Psoas muscle (tissue), 8 donors: ENCODE data around the gene BCHE. TPM values are rescaled to one million over a fixed set of nuclear protein-coding genes. Genes with fewer than 3 reads are reported as not detected.

Experiments used
- ATAC-seq, 4 donors: fragments of 200-7000 bp; cut with Tn5 transposase; one replicate each; pipeline ENCODE4 v1.9.1; 2020; ENCODE audit warnings: moderate library complexity in 3 of 4, mild to moderate bottlenecking in 2 of 4
- DNase-seq, 2 donors: peaks; one replicate each; pipeline ENCODE4 v3.0.0-alpha.2; 2020
- H3K27ac ChIP-seq: fragments of 200-600 bp; one replicate; pipeline ENCODE4 v1.8.0; 2022
- H3K27me3 ChIP-seq, 3 donors: fragments of 200-600 bp in 1 of 3; one replicate each; pipeline versions ENCODE4 v1.6.1 to v1.8.0; 2013 to 2022; ENCODE audit warnings: low read length in 2 of 3, mild to moderate bottlenecking in 2 of 3, moderate library complexity in 1 of 3; ENCODE audit not compliant: insufficient read depth in 3 of 3
- H3K36me3 ChIP-seq, 2 donors: fragments of 200-600 bp in 1 of 2; one replicate each; pipeline versions ENCODE4 v1.6.1 to v1.8.0; 2013 to 2022; ENCODE audit warnings: low read depth in 1 of 2, mild to moderate bottlenecking in 1 of 2, moderate library complexity in 1 of 2; ENCODE audit not compliant: insufficient read depth in 1 of 2
- H3K4me1 ChIP-seq: fragments of 200-600 bp; one replicate; pipeline ENCODE4 v1.8.0; 2022
- H3K4me3 ChIP-seq: fragments of 200-600 bp; one replicate; pipeline ENCODE4 v1.8.0; 2022; ENCODE audit warnings: mild to moderate bottlenecking
- H3K9me3 ChIP-seq: fragments of 200-600 bp; one replicate; pipeline ENCODE4 v1.8.0; 2022
- CTCF ChIP-seq: fragments of 200-600 bp; IDR thresholded peaks from one replicate; pipeline ENCODE4 v1.8.0; 2022; ENCODE audit warnings: antibody characterized with exemption
- WGBS, 3 donors: extraction: QIAGEN DNeasy Blood & Tissue Kit; methylation state at CpG; one replicate each; pipeline versions ENCODE4 v1.1.6 to v1.1.7; 2013; 5-methylcytosine and 5-hydroxymethylcytosine counted together
- intact Hi-C, 2 donors: fragments of 100-400 bp; cut with DNase I; formaldehyde crosslinking; loops; one replicate each; pipeline versions ENCODE4 v1.11.0 to v1.14.2; 2022
- polyA plus RNA-seq, 3 donors: library from polyadenylated mRNA; stranded (reverse); fragments of 200-250 nt; gene quantifications; one replicate each; pipeline ENCODE4 v1.2.3, GENCODE V29; 2013
- total RNA-seq, 4 donors: library from RNA; stranded (reverse); fragmentation: NEBNext Ultra II Directional in 2 of 4; extraction: Animal tissue kit (Norgen Biotek cat#: 25700) in 2 of 4; gene quantifications; one replicate each; pipeline versions ENCODE4 v1.2.1 to v1.2.4, GENCODE V29; 2021 to 2023
- donor health status: healthy with polysubstance abuse.
- donor health status: DM: no; HTN: no; CAD: no; lungs with moderate emphysema.
- donor health status: Bipolar disorder and iron deficiency.
- donor health status: healthy.
- donor health status: DM: yes; HTN: yes; CAD: no.
- donor health status: DM: no; HTN: no; CAD: no.
- donor health status: DM: no; HTN: no; CAD: no.
- donor health status: DM: yes; HTN: yes; CAD: no.

Gene BCHE
- total and polyA plus RNA-seq, 7 donors, result 0.70 to 2.5 (median 1.0) TPM

- no peak for ATAC-seq
- Histone ChIP-seq H3K9me3 (no peaks in the 10 kb centered on the region), H3K27ac (no peak overlapping the region), H3K27me3 (no peaks in the 10 kb centered on the region), H3K4me1 (no peaks in the 10 kb centered on the region), H3K36me3 (no peaks in the 10 kb centered on the region), H3K4me3 (no peak overlapping the region)
- intact Hi-C loops, result no loop called here
- TF ChIP-seq CTCF, result no peak
- DNase-seq, result no peak
- 82 to 84% (median 83%) methylated on average over 1 of the region's 1 CpG for WGBS, 3 donors
Measured at GRCh38 chr3:165755571-165755970, 81.7 kb downstream of the BCHE start.

GRCh38 chr3:165754219-165755007 is 82.8 kb downstream of the BCHE start:
- Histone ChIP-seq H3K4me3 (no peak overlapping the region), H3K27me3 (no peaks in the 10 kb centered on the region), H3K36me3 (no peaks in the 10 kb centered on the region), H3K27ac (no peak overlapping the region), H3K9me3 (no peaks in the 10 kb centered on the region), H3K4me1 (no peaks in the 10 kb centered on the region)
- no peak for ATAC-seq
- no peak for DNase-seq
- no peak for TF ChIP-seq CTCF
- WGBS, 3 donors, result 81 to 98% (median 82%) methylated on average over 1 of the region's 1 CpG
- intact Hi-C loops, result no loop called here

GRCh38 chr3:165753560-165753959 is 83.7 kb downstream of the BCHE start:
- H3K27me3 ChIP-seq, result no peaks in the 10 kb centered on the region
- no peaks in the 10 kb centered on the region for H3K36me3 ChIP-seq
- no peaks in the 10 kb centered on the region for H3K9me3 ChIP-seq
- ATAC-seq, result no peak
- H3K4me3 ChIP-seq, result no peak overlapping the region
- intact Hi-C loops, result no loop called here
- DNase-seq, result no peak
- no peak for TF ChIP-seq CTCF
- no peak overlapping the region for H3K27ac ChIP-seq
- no peaks in the 10 kb centered on the region for H3K4me1 ChIP-seq

- Histone ChIP-seq H3K27me3 (no peaks in the 10 kb centered on the region), H3K9me3 (no peaks in the 10 kb centered on the region), H3K27ac (no peak overlapping the region), H3K4me1 (no peaks in the 10 kb centered on the region), H3K4me3 (no peak overlapping the region), H3K36me3 (no peaks in the 10 kb centered on the region)
- TF ChIP-seq CTCF, result no peak
- DNase-seq (no peak), ATAC-seq (no peak)
- intact Hi-C loops, result no loop called here
- 81 to 85% (median 84%) methylated on average over 7 of the region's 7 CpGs for WGBS, 3 donors
Measured at GRCh38 chr3:165751637-165752036, 85.6 kb downstream of the BCHE start.

- ATAC-seq (no peak), DNase-seq (no peak)
- Histone ChIP-seq H3K4me1 (no peaks in the 10 kb centered on the region), H3K36me3 (no peaks in the 10 kb centered on the region), H3K9me3 (no peaks in the 10 kb centered on the region), H3K4me3 (no peak overlapping the region), H3K27me3 (no peaks in the 10 kb centered on the region), H3K27ac (no peak overlapping the region)
- TF ChIP-seq CTCF, result no peak
- intact Hi-C loops, result no loop called here
Measured at GRCh38 chr3:165749821-165750220, 87.4 kb downstream of the BCHE start.
